Measurements from ENCODE around the gene OR6Y1.

- TF ChIP-seq CTCF (IDR thresholded peaks at IDR 0.05) (no peak), POLR2A (IDR thresholded peaks at IDR 0.05; ENCODE audit: low read length) (no peak), RFX5 (IDR thresholded peaks at IDR 0.05) (no peak), EP300 (IDR thresholded peaks at IDR 0.05) (no peak), MAX (IDR thresholded peaks at IDR 0.05) (no peak)
- TF ChIP-seq, protein P1, sequence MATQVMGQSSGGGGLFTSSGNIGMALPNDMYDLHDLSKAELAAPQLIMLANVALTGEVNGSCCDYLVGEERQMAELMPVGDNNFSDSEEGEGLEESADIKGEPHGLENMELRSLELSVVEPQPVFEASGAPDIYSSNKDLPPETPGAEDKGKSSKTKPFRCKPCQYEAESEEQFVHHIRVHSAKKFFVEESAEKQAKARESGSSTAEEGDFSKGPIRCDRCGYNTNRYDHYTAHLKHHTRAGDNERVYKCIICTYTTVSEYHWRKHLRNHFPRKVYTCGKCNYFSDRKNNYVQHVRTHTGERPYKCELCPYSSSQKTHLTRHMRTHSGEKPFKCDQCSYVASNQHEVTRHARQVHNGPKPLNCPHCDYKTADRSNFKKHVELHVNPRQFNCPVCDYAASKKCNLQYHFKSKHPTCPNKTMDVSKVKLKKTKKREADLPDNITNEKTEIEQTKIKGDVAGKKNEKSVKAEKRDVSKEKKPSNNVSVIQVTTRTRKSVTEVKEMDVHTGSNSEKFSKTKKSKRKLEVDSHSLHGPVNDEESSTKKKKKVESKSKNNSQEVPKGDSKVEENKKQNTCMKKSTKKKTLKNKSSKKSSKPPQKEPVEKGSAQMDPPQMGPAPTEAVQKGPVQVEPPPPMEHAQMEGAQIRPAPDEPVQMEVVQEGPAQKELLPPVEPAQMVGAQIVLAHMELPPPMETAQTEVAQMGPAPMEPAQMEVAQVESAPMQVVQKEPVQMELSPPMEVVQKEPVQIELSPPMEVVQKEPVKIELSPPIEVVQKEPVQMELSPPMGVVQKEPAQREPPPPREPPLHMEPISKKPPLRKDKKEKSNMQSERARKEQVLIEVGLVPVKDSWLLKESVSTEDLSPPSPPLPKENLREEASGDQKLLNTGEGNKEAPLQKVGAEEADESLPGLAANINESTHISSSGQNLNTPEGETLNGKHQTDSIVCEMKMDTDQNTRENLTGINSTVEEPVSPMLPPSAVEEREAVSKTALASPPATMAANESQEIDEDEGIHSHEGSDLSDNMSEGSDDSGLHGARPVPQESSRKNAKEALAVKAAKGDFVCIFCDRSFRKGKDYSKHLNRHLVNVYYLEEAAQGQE (IDR thresholded peaks at IDR 0.05) = no peak
- TF ChIP-seq, protein P2, sequence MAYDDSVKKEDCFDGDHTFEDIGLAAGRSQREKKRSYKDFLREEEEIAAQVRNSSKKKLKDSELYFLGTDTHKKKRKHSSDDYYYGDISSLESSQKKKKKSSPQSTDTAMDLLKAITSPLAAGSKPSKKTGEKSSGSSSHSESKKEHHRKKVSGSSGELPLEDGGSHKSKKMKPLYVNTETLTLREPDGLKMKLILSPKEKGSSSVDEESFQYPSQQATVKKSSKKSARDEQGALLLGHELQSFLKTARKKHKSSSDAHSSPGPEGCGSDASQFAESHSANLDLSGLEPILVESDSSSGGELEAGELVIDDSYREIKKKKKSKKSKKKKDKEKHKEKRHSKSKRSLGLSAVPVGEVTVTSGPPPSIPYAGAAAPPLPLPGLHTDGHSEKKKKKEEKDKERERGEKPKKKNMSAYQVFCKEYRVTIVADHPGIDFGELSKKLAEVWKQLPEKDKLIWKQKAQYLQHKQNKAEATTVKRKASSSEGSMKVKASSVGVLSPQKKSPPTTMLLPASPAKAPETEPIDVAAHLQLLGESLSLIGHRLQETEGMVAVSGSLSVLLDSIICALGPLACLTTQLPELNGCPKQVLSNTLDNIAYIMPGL (CRISPR knock-in tag; IDR thresholded peaks at IDR 0.05; ENCODE audit: borderline replicate concordance) = no peak
Measured at GRCh38 chr1:158534496-158534895, 19.7 kb downstream of the OR6Y1 start.
